SK-N-SH treated with all-trans-retinoic acid at 6 μM for 48 hours (cell line): ENCODE data around the gene CRYGS.

ENCODE experiments used
- ARNTL ChIP-seq: fragments of 450-650 bp; formaldehyde crosslinking; IDR thresholded peaks from 2 replicates; pipeline ENCODE4 v1.5.0; 2020; ENCODE audit warnings: low read depth, mild to moderate bottlenecking, moderate library complexity, borderline replicate concordance
- ESRRG ChIP-seq: fragments of 250-450 bp; sonication (Bioruptor Pico); IDR thresholded peaks from 2 replicates; pipeline ENCODE4 v1.6.1; 2021; ENCODE audit warnings: mild to moderate bottlenecking
- PPARA ChIP-seq: fragments of 250-450 bp; sonication (Bioruptor Pico); IDR thresholded peaks from 2 replicates; pipeline ENCODE4 v1.5.0; 2020; ENCODE audit warnings: mild to moderate bottlenecking, borderline replicate concordance
- TOX ChIP-seq: fragments of 250-450 bp; sonication (Bioruptor Pico); IDR thresholded peaks from 2 replicates; pipeline ENCODE4 v1.8.0; 2021; ENCODE audit warnings: mild to moderate bottlenecking, moderate library complexity, borderline replicate concordance
- ZNF565 ChIP-seq: fragments of 450-650 bp; formaldehyde crosslinking; conservative IDR thresholded peaks from 2 replicates; pipeline ENCODE4 v1.5.0; 2020; ENCODE audit warnings: low read depth, mild to moderate bottlenecking, moderate library complexity

DNA sequence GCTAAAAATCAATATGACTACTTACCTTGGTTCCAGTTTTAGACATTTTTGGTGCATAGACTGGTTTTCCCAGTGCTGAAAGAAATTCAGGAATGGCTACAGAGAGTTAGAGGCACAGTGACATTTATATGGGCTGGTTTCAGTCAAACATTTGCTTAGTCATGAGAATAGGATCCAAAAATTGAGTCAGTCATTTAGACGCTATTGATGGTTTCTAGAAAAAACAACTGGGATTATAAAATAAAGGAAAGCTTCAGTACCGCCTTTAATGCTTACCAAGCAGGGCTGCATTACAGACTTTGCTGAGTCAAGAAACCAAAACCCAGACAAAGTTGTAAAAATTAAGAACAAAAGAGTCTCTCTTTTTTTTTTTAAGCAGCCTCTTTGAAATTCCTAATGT is at the start of gene CRYGS:
- TF ChIP-seq ZNF565 (CRISPR knock-in tag), result no peak
- TF ChIP-seq PPARA (CRISPR knock-in tag), result no peak
- no peak for TF ChIP-seq TOX (CRISPR knock-in tag)
- no peak for TF ChIP-seq ARNTL
- TF ChIP-seq ESRRG (CRISPR knock-in tag), result no peak
